Fibroblast of lung (primary cell): ENCODE measurements around the gene MICAL1. TPM values are rescaled to one million over a fixed set of nuclear protein-coding genes. Genes with fewer than 3 reads are reported as not detected.

Experiments
- DNase-seq, 2 donors: peaks; one replicate each; pipeline versions ENCODE4 v3.0.0 to v3.0.0-alpha.2; 2010; ENCODE audit warnings: low read depth in 2 of 2
- H2AFZ ChIP-seq: 2 replicates; pipeline ENCODE4 v1.5.1; 2012; ENCODE audit warnings: low read length, control low read depth, inconsistent platforms
- H3K27ac ChIP-seq: 2 replicates; pipeline ENCODE4 v1.5.1; 2011; ENCODE audit warnings: low read length, control low read depth; ENCODE audit not compliant: insufficient read depth
- H3K27me3 ChIP-seq: 2 replicates; pipeline ENCODE4 v1.5.1; 2011; ENCODE audit warnings: mild to moderate bottlenecking, low read length; ENCODE audit not compliant: control insufficient read depth, insufficient read depth
- H3K36me3 ChIP-seq: 2 replicates; pipeline ENCODE4 v1.5.1; 2011; ENCODE audit warnings: low read length; ENCODE audit not compliant: control insufficient read depth, insufficient read depth
- H3K4me1 ChIP-seq: 2 replicates; pipeline ENCODE4 v1.5.1; 2011; ENCODE audit warnings: low read length; ENCODE audit not compliant: control insufficient read depth, insufficient read depth; ENCODE audit errors: extremely low read depth
- H3K4me2 ChIP-seq: 2 replicates; pipeline ENCODE4 v1.5.1; 2011; ENCODE audit warnings: low read length, control low read depth; ENCODE audit not compliant: insufficient read depth; ENCODE audit errors: extremely low read depth
- H3K4me3 ChIP-seq, 4 experiments: fragments of 200-600 bp in 1 of 4; sonication (generic) in 1 of 4; replicated peaks in 1 of 4; 2 replicates each; pipeline ENCODE4 v1.5.1; 2011 to 2016; ENCODE audit warnings: low read length in 4 of 4, low read depth in 3 of 4, mild to moderate bottlenecking in 3 of 4, control low read depth in 2 of 4, inconsistent platforms in 1 of 4, mixed read lengths in 1 of 4; ENCODE audit not compliant: insufficient read depth in 1 of 4; ENCODE audit errors: control extremely low read depth in 1 of 4
- H3K79me2 ChIP-seq: 2 replicates; pipeline ENCODE4 v1.5.1; 2012; ENCODE audit warnings: mild to moderate bottlenecking, low read length, inconsistent platforms; ENCODE audit not compliant: control insufficient read depth, insufficient read depth
- H3K9ac ChIP-seq: 2 replicates; pipeline ENCODE4 v1.5.1; 2011; ENCODE audit warnings: mild to moderate bottlenecking, low read length, control low read depth; ENCODE audit not compliant: insufficient read depth
- H3K9me3 ChIP-seq: 2 replicates; pipeline ENCODE4 v1.5.1; 2012; ENCODE audit warnings: low read depth, low read length; ENCODE audit not compliant: control insufficient read depth, insufficient read depth
- H4K20me1 ChIP-seq: 2 replicates; pipeline ENCODE4 v1.5.1; 2011; ENCODE audit warnings: low read length; ENCODE audit not compliant: control insufficient read depth, insufficient read depth; ENCODE audit errors: extremely low read depth
- EZH2 ChIP-seq: IDR thresholded peaks from 2 replicates; pipeline ENCODE4 v1.5.1; 2012; ENCODE audit warnings: low read length, control low read depth, mild to moderate bottlenecking; ENCODE audit errors: missing control alignments
- polyA plus RNA-seq, 2 donors: library from polyadenylated mRNA; depleted of rRNA in 1 of 2; stranded (reverse) in 1 of 2; unstranded in 1 of 2; fragments of >200 nt; gene quantifications; 2 replicates each; pipeline ENCODE4 v1.2.1, GENCODE V29; 2011 to 2012; ENCODE audit warnings: missing spikeins in 1 of 2
- total RNA-seq: library from RNA; depleted of rRNA; stranded (reverse); fragments of >200 nt; gene quantifications from 2 replicates; pipeline ENCODE4 v1.2.1, GENCODE V29; 2014
- TF ChIP-seq, protein P1 (sequence below), 2 donors: IDR thresholded peaks in 1 of 2; conservative IDR thresholded peaks in 1 of 2; 1 replicate in 1 of 2; 2 replicates in 1 of 2; pipeline ENCODE4 v1.5.1; 2011 to 2012; ENCODE audit warnings: low read length in 2 of 2, control low read depth in 1 of 2, inconsistent platforms in 1 of 2, low read depth in 1 of 2, mild to moderate bottlenecking in 1 of 2

MICAL1 gene
- total and polyA plus RNA-seq, 2 donors (not counting 1 experiment from before 2014, with no cell fraction given): 37.5 to 53.5 TPM

DNA sequence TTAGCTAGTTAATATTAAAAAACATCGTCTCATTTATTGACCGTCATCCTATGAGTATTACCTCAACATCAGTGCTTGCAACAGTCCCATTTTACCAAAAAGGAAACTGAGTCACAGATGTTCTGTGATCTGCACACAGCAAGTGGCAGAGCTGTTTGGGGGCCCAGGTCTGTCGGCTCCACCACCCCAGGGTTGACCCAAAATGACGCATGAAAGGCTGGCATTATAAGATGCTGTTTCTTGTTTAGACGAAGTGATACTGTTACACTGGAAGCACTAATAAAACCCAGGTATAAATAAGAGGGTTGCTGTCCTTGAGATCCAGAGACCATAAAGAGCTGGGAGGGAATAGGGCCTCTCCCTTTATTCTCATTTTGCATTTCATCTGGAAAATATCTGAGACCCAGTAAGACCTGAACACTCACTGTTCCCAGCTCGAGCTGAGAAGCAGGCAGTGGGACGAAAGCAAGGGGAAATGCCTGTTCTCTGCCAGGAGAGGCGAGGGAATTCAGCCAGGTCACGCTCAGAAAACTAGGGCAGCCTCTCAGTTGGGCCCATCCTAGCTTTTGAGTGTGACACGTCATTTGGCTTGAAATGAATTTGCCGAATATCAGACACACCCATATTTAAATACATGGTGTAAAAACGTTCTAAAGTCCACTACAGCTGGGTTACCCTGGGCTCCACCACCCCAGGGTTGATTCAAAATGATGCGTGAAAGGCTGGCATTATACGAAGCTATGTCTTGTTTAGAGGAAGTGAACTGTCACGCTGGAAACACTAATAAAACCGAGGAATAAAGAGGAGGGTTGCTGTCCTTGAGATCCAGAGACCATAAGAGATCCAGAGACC is 1.4 kb upstream of the MICAL1 start:
- DNase-seq: peak; percentile 59 to 86
- no peaks in the 10 kb centered on the region for H3K27me3 ChIP-seq
- H2AFZ ChIP-seq: no peak overlapping the region
- no peaks in the 10 kb centered on the region for H4K20me1 ChIP-seq
- H3K9ac ChIP-seq: no peak overlapping the region
- H3K27ac ChIP-seq: peak overlapping the region; percentile 80
- no peak for TF ChIP-seq EZH2
- TF ChIP-seq, protein P1, sequence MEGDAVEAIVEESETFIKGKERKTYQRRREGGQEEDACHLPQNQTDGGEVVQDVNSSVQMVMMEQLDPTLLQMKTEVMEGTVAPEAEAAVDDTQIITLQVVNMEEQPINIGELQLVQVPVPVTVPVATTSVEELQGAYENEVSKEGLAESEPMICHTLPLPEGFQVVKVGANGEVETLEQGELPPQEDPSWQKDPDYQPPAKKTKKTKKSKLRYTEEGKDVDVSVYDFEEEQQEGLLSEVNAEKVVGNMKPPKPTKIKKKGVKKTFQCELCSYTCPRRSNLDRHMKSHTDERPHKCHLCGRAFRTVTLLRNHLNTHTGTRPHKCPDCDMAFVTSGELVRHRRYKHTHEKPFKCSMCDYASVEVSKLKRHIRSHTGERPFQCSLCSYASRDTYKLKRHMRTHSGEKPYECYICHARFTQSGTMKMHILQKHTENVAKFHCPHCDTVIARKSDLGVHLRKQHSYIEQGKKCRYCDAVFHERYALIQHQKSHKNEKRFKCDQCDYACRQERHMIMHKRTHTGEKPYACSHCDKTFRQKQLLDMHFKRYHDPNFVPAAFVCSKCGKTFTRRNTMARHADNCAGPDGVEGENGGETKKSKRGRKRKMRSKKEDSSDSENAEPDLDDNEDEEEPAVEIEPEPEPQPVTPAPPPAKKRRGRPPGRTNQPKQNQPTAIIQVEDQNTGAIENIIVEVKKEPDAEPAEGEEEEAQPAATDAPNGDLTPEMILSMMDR (conservative IDR thresholded peaks at IDR 0.05 in 1 of 2, IDR thresholded peaks at IDR 0.05 in 1 of 2; ENCODE audit: low read depth in 1 of 2, low read length in 2 of 2): no peak
- peaks cover 7% of the 10 kb centered on the region for H3K4me1 ChIP-seq
- H3K36me3 ChIP-seq: peaks cover 9% of the 10 kb centered on the region
- H3K9me3 ChIP-seq: no peaks in the 10 kb centered on the region
- peak overlapping the region; percentile 90 for H3K4me2 ChIP-seq
- peaks cover 24% of the 10 kb centered on the region for H3K79me2 ChIP-seq
- H3K4me3 ChIP-seq: peak overlapping the region; percentile 60 to 93 (median 87)

GRCh38 chr6:109456111-109456583 is 575 bp upstream of the MICAL1 start:
- peaks cover 7% of the 10 kb centered on the region for H3K4me1 ChIP-seq
- H3K9me3 ChIP-seq: no peaks in the 10 kb centered on the region
- H3K4me3 ChIP-seq: peak overlapping the region; percentile 60 to 93 (median 87)
- no peak for DNase-seq
- no peaks in the 10 kb centered on the region for H4K20me1 ChIP-seq
- H3K79me2 ChIP-seq: peaks cover 24% of the 10 kb centered on the region
- peak overlapping the region; percentile 69 for H2AFZ ChIP-seq
- peak overlapping the region; percentile 72 for H3K9ac ChIP-seq
- H3K27me3 ChIP-seq: no peaks in the 10 kb centered on the region
- H3K4me2 ChIP-seq: peak overlapping the region; percentile 90
- TF ChIP-seq, protein P1 (conservative IDR thresholded peaks at IDR 0.05 in 1 of 2, IDR thresholded peaks at IDR 0.05 in 1 of 2; ENCODE audit: low read depth in 1 of 2, low read length in 2 of 2): no peak
- TF ChIP-seq EZH2: no peak
- peak overlapping the region; percentile 80 for H3K27ac ChIP-seq
- H3K36me3 ChIP-seq: peaks cover 14% of the 10 kb centered on the region

DNA sequence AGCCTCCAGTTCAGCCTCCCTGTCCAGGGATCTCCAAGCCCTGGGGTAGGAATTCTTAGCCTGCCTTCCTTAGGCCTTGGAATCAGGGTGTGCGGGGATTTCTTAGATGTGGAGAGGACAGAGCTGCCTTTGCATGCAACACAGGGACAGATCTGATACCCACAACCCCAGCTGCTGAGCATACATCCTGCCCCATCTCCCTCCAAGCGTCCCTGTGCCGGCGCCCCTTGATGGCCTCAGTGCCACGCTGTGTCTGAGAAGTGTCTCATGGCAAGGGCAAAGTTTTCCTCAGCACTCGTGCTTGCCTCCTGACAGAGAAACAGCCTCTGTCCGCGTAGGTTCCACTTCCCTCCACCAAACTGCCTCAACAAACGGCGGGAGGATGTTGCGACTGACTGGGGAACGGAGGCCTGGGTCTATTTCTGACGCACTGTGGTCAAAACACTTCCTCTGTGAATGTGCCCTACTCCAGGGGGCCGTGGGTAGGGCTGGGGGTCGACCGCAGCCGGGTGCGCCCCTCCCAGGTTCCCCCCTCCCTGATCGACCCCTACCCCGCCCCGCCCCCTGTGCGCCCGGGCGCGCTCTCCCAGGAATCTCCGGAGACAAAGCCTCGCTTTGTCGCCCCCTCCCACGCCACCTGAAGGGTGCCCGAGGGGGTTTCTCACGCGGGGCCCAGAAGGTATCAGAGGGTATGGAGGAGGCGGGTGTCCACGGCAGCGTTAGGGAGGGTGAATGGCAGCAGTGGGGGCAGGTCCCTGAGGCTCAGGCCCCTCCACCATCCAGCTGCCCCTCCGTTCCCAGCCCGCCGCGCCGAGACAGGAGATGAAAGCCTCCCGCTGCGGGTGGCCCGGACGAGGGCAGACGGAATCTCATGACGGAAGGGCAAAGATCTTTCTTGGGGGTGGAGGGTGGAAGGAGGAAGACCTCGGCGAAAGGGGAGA is 806 bp downstream of the MICAL1 start:
- Histone ChIP-seq H4K20me1 (no peaks in the 10 kb centered on the region), H3K4me3 (peak overlapping the region; percentile 82 to 93 (median 89)), H3K4me2 (peak overlapping the region; percentile 95), H3K27ac (peak overlapping the region; percentile 89), H3K79me2 (peaks cover 24% of the 10 kb centered on the region), H3K9ac (peak overlapping the region; percentile 81), H3K4me1 (peaks cover 7% of the 10 kb centered on the region), H3K27me3 (no peaks in the 10 kb centered on the region), H3K36me3 (peaks cover 18% of the 10 kb centered on the region), H3K9me3 (no peaks in the 10 kb centered on the region), H2AFZ (peak overlapping the region; percentile 70)
- TF ChIP-seq, protein P1 (conservative IDR thresholded peaks at IDR 0.05 in 1 of 2, IDR thresholded peaks at IDR 0.05 in 1 of 2; ENCODE audit: low read depth in 1 of 2, low read length in 2 of 2): no peak
- no peak for TF ChIP-seq EZH2
- peak; percentile 20 to 26 for DNase-seq
